GM12801 (cell line): ENCODE results near the gene SH2D5.

Source experiments
- TF ChIP-seq, protein P1 (sequence below): IDR thresholded peaks from one replicate; pipeline ENCODE4 v1.5.1; 2011; ENCODE audit warnings: control low read depth; ENCODE audit not compliant: insufficient read length; ENCODE audit errors: extremely low read depth

The SH2D5 gene

GRCh38 chr1:20693623-20694022, 38.9 kb downstream of the SH2D5 start:
- TF ChIP-seq, protein P1, sequence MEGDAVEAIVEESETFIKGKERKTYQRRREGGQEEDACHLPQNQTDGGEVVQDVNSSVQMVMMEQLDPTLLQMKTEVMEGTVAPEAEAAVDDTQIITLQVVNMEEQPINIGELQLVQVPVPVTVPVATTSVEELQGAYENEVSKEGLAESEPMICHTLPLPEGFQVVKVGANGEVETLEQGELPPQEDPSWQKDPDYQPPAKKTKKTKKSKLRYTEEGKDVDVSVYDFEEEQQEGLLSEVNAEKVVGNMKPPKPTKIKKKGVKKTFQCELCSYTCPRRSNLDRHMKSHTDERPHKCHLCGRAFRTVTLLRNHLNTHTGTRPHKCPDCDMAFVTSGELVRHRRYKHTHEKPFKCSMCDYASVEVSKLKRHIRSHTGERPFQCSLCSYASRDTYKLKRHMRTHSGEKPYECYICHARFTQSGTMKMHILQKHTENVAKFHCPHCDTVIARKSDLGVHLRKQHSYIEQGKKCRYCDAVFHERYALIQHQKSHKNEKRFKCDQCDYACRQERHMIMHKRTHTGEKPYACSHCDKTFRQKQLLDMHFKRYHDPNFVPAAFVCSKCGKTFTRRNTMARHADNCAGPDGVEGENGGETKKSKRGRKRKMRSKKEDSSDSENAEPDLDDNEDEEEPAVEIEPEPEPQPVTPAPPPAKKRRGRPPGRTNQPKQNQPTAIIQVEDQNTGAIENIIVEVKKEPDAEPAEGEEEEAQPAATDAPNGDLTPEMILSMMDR, result no peak

DNA sequence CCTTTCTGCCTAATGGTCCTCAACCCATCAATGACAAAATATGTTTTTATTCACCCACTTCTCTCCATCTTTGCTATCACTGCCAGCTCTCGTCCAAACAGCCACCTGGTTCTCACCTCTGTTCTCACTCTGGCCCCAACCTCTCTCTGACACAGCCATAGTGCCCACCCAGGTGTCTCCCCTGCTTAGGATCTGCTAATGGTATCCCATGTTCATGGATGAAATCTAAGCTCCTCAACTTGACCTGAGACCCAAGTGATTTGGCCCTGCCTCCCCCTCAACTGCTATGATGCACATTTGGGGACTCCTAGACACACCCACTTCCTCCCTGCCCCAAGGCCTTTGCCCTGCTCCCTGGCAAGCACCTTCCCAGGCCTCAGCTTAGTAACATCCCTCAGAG, 40.6 kb downstream of the SH2D5 start:
- TF ChIP-seq, protein P1, result no peak

DNA sequence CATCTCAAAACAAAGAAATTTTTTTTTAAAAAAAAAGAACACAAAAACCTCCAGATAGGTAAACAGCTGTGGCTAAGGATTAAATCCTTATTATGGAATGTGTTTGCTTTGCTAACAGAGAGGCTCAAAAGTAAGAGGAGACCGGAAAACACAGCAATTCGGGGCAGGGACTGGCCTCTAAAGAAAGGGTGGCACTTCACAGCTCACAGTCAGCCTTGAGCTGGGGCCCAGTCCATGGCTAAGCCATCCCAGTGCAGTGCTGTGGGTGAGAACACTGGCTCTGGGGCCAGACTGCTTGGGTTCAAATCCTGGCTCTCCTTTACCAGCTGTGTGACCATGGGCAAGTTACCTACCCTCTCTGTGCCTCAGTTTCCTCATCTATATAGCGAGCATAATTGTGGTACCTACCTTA, 42.9 kb downstream of the SH2D5 start:
- TF ChIP-seq, protein P1, result no peak

GRCh38 chr1:20686883-20687725, 45.4 kb downstream of the SH2D5 start:
- TF ChIP-seq, protein P1, result no peak

- TF ChIP-seq, protein P1, result no peak
These were observed 46.8 kb downstream of the SH2D5 start for GRCh38 chr1:20685741-20686140.

- TF ChIP-seq, protein P1, result no peak
These were observed 47.3 kb downstream of the SH2D5 start for GRCh38 chr1:20685099-20685662.

GRCh38 chr1:20684651-20685050, 47.9 kb downstream of the SH2D5 start:
- TF ChIP-seq, protein P1, result no peak
